WERI-Rb-1 (cell line): Measurements from ENCODE around the gene PMF1.

Source experiments
- DNase-seq: peaks from one replicate; pipeline ENCODE4 v3.0.0-alpha.2; 2020
- H3K27ac ChIP-seq: fragments of 250-450 bp; sonication (Bioruptor Pico); 2 replicates; pipeline ENCODE4 v1.5.1; 2020; ENCODE audit warnings: mild to moderate bottlenecking, moderate library complexity
- H3K27me3 ChIP-seq: fragments of 250-450 bp; sonication (Bioruptor Pico); 2 replicates; pipeline ENCODE4 v1.5.1; 2021; ENCODE audit warnings: mild to moderate bottlenecking, low read depth, moderate library complexity; ENCODE audit not compliant: insufficient read depth, severe bottlenecking
- H3K36me3 ChIP-seq: fragments of 250-450 bp; sonication (Bioruptor Pico); 2 replicates; pipeline ENCODE4 v1.5.1; 2020; ENCODE audit warnings: mild to moderate bottlenecking, moderate library complexity
- H3K4me3 ChIP-seq: 2 replicates; pipeline ENCODE4 v1.5.1; 2011; ENCODE audit warnings: low read depth, mild to moderate bottlenecking, control low read depth, low read length
- H3K9me3 ChIP-seq: fragments of 250-450 bp; sonication (Bioruptor Pico); 2 replicates; pipeline ENCODE4 v1.5.1; 2021; ENCODE audit warnings: mild to moderate bottlenecking, moderate library complexity; ENCODE audit not compliant: severe bottlenecking
- CTCF ChIP-seq: IDR thresholded peaks from 2 replicates; pipeline ENCODE4 v1.5.1; 2011; ENCODE audit warnings: low read depth, mild to moderate bottlenecking, control low read depth, inconsistent platforms, low read length

PMF1 gene

GRCh38 chr1:156246241-156246780 lies 33.5 kb downstream of the PMF1 start:
- H3K9me3 ChIP-seq, result no peaks in the 10 kb centered on the region
- no peak for DNase-seq
- no peak overlapping the region for H3K27ac ChIP-seq
- TF ChIP-seq CTCF, result 0 out of 2 replicates have a peak, but pooled peaks have one; percentile 1
- H3K36me3 ChIP-seq, result peaks cover 29% of the 10 kb centered on the region
- H3K4me3 ChIP-seq, result peak overlapping the region; percentile 44
- peaks cover 11% of the 10 kb centered on the region for H3K27me3 ChIP-seq

DNA sequence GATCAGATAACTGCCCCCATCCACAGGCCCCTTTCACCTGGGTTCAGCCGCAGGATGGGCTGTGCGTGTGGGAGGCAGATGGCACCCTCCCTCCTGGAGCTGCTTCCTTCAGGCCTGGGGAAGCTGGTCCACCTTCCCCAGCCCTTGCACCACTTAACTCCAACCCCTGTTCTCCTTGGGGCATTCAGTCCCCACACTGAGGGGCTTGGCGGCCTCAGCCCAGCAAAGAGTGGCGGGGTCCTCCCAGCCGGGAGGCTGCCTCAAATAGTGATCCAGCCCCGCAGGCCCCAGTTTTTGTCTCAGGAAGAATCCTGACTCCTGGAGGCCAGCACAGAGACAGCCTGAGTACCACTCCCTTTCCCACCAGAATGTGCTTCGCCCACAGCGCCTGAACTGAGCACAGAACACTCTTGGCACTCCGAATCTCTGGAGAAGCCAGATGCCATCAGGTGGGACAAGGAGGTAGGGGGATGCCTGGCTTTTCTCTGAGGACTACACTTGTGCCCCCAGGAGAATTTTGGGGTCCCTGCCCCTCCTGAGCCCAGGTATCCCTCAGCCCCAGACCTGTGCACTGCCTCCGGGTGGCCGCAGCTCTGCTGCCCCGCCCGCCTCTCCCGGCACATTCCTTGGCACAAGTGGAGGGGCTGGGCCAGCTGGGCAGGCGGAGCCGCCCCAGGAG lies 34.1 kb downstream of the PMF1 start:
- TF ChIP-seq CTCF, result 0 out of 2 replicates have a peak, but pooled peaks have one; percentile 0
- no peaks in the 10 kb centered on the region for H3K9me3 ChIP-seq
- peaks cover 33% of the 10 kb centered on the region for H3K36me3 ChIP-seq
- no peak overlapping the region for H3K4me3 ChIP-seq
- no peak for DNase-seq
- H3K27ac ChIP-seq, result no peak overlapping the region
- peaks cover 11% of the 10 kb centered on the region for H3K27me3 ChIP-seq

DNA sequence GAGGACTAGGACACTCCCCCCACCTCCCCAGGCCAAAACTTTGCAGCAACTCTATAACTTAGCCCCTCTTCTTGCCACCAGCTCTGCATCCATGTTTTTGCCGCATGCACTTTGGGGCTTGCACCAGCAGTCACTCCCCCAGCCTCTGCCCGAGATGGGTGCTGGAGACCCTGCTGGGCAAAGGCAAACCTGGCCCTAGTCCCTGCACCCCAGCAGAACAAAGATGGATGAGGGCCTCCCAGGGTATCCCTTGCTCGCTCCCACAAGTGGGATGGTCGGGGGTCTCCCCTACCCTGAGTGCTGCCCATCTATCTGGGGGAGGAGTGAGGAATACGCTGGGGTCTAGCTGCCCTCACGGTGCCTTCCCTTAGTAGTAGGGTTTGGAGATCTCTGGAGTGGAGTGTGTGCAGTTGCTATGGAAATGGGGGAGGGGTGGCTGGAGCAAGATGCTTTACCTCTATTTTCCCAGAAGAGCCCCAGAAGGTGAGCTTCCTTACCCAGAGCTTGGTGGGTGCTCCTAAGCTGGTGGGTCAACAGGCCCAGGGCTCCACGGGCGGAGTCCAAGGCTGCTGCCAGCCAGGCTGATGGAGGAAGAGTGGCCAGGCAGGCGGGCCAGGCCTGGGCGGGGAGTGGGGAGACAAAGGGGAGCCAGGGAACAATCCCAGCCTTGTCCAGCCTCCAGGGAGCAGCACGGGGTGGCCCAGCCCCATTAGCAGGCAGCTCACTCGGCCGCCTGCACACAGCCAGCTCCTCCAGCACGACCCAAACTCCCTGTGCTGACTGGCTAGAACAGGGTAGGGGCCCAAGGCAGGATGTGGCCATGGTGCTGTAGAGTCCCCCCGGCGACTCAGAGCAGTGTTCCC lies 34.9 kb downstream of the PMF1 start, which contains the start of gene PAQR6:
Gene PAQR6 (minus strand): TSS at position 597 of the 863 bp plus-strand sequence. CDS start 1,325 bp downstream, outside the sequence.
- TF ChIP-seq CTCF, result peak; percentile 16; the same call in 1 of the 2 replicates
- no peaks in the 10 kb centered on the region for H3K9me3 ChIP-seq
- DNase-seq, result peak; percentile 56
- H3K4me3 ChIP-seq, result no peak within 1 kb of the TSS
- peaks cover 37% of the 10 kb centered on the region for H3K36me3 ChIP-seq
- peaks cover 11% of the 10 kb centered on the region for H3K27me3 ChIP-seq
- no peak within 1 kb of the TSS for H3K27ac ChIP-seq

- Histone ChIP-seq H3K27me3 (peaks cover 11% of the 10 kb centered on the region), H3K9me3 (no peaks in the 10 kb centered on the region), H3K27ac (no peak overlapping the region), H3K36me3 (peaks cover 43% of the 10 kb centered on the region), H3K4me3 (no peak overlapping the region)
- TF ChIP-seq CTCF, result no peak
- no peak for DNase-seq
Measured at GRCh38 chr1:156248323-156248683, 35.5 kb downstream of the PMF1 start.

DNA sequence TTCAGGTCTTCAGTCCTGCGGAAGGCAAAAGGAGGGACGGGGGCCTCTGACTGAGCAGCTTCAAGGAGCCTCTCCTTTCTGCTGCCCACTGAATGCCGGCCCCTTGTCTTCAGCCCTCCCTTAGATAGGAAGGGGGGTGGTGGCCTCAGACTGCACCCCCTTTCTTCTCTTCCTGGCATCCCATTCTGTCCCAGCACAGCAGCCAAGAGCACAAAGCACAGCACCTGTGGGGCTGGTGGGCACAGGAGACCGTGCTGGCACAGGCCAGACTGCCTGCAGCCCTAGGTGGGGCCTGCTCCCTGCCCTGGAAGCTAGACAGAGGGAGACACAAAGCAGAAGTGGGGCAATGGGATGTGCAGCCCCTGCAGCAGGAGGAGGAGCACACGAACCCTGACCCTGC lies 36.8 kb downstream of the PMF1 start:
- H3K27ac ChIP-seq, result no peak overlapping the region
- H3K4me3 ChIP-seq, result no peak overlapping the region
- no peak for TF ChIP-seq CTCF
- H3K9me3 ChIP-seq, result no peaks in the 10 kb centered on the region
- DNase-seq, result no peak
- H3K36me3 ChIP-seq, result peaks cover 56% of the 10 kb centered on the region
- peaks cover 11% of the 10 kb centered on the region for H3K27me3 ChIP-seq
